A673 (cell line): ENCODE measurements around the gene TRAP1. TPM values are rescaled to one million over a fixed set of nuclear protein-coding genes. Genes with fewer than 3 reads are reported as not detected.

Experiments used
- BruUV-seq: library from RNA; stranded (reverse); fragments of 400-500 nt; replicated peaks from 2 replicates; lab custom pipeline; 2021; lab: Mats Ljungman, UMichigan
- CTCF ChIA-PET: fragments of 300-600 bp; sonication (Branson Sonifier 250); formaldehyde crosslinking; loops from one replicate; lab custom pipeline; 2022; ENCODE audit warnings: antibody characterized with exemption; lab: Charles Lee
- POLR2A ChIA-PET: fragments of 300-600 bp; sonication (Branson Sonifier 250); formaldehyde crosslinking; loops from one replicate; lab custom pipeline; 2022; ENCODE audit warnings: antibody characterized with exemption; ENCODE audit not compliant: low non-redundant PET; lab: Charles Lee
- DNase-seq: peaks from one replicate; pipeline ENCODE4 v3.0.0-alpha.2; 2015; ENCODE audit warnings: low spot score
- H3K27ac ChIP-seq: fragments of 200-600 bp; sonication (generic); 2 replicates; pipeline ENCODE4 v1.5.1; 2016; ENCODE audit warnings: mixed run types, low read depth, mild to moderate bottlenecking, mixed read lengths, antibody characterized with exemption, low read length; ENCODE audit not compliant: poor library complexity, severe bottlenecking
- H3K27me3 ChIP-seq: fragments of 200-600 bp; sonication (generic); replicated peaks from 2 replicates; pipeline ENCODE4 v1.6.1; 2017; ENCODE audit warnings: mixed run types, low read depth, mild to moderate bottlenecking, mixed read lengths, antibody characterized with exemption, low read length; ENCODE audit not compliant: insufficient read depth, poor library complexity
- H3K36me3 ChIP-seq: fragments of 200-600 bp; sonication (generic); 2 replicates; pipeline ENCODE4 v1.6.1; 2016; ENCODE audit warnings: mixed run types, mild to moderate bottlenecking, mixed read lengths, antibody characterized with exemption, low read length; ENCODE audit not compliant: insufficient read depth, poor library complexity, severe bottlenecking
- H3K4me1 ChIP-seq: fragments of 200-600 bp; sonication (generic); 2 replicates; pipeline ENCODE4 v1.6.1; 2017; ENCODE audit warnings: mixed run types, mild to moderate bottlenecking, mixed read lengths, antibody characterized with exemption, low read length; ENCODE audit not compliant: insufficient read depth, poor library complexity, severe bottlenecking
- H3K4me3 ChIP-seq: fragments of 200-600 bp; sonication (generic); 2 replicates; pipeline ENCODE4 v1.5.1; 2016; ENCODE audit warnings: low read depth, mixed run types, mild to moderate bottlenecking, mixed read lengths, low read length; ENCODE audit not compliant: poor library complexity, severe bottlenecking
- H3K9me3 ChIP-seq: fragments of 200-600 bp; sonication (generic); 2 replicates; pipeline ENCODE4 v1.6.1; 2016; ENCODE audit warnings: mixed run types, low read depth, mild to moderate bottlenecking, mixed read lengths, antibody characterized with exemption, low read length; ENCODE audit not compliant: poor library complexity, severe bottlenecking
- CTCF ChIP-seq: fragments of 300-800, 200-600 bp; sonication (generic); conservative IDR thresholded peaks from 2 replicates; pipeline ENCODE4 v1.5.1; 2017; ENCODE audit warnings: low read depth, mild to moderate bottlenecking, antibody characterized with exemption, low read length, moderate library complexity, mixed read lengths
- EZH2 ChIP-seq: fragments of 200-600 bp; sonication (generic); IDR thresholded peaks from 2 replicates; pipeline ENCODE4 v1.6.1; 2017; ENCODE audit warnings: borderline replicate concordance, low read depth, mild to moderate bottlenecking, mixed read lengths, antibody characterized with exemption, low read length; ENCODE audit not compliant: poor library complexity, severe bottlenecking
- intact Hi-C: fragments of 100-400 bp; cut with micrococcal nuclease; formaldehyde crosslinking; loops from one replicate; pipeline ENCODE4 v1.10.0; 2022; ENCODE audit not compliant: unreplicated experiment
- total RNA-seq: library from RNA; stranded (reverse); gene quantifications from 2 replicates; pipeline ENCODE4 v1.2.3, GENCODE V29; 2021

The TRAP1 gene
- total RNA-seq, 1 experiment from 2014 or later, result 280 TPM

- Histone ChIP-seq H3K4me3 (no peak overlapping the region), H3K27ac (no peak overlapping the region), H3K36me3 (no peaks in the 10 kb centered on the region), H3K27me3 (no peaks in the 10 kb centered on the region), H3K4me1 (peaks cover 15% of the 10 kb centered on the region), H3K9me3 (no peaks in the 10 kb centered on the region)
- no peak for DNase-seq
- TSS peak; percentile 22 for BruUV-seq
- CTCF ChIA-PET, result no interaction called here
- POLR2A ChIA-PET, result no interaction called here
- intact Hi-C loops, result no loop called here
- TF ChIP-seq CTCF, result no peak
- no peak for TF ChIP-seq EZH2
Measured at GRCh38 chr16:3623642-3624041, 93.7 kb downstream of the TRAP1 start.

- intact Hi-C loops, result no loop called here
- H3K27me3 ChIP-seq, result no peaks in the 10 kb centered on the region
- TF ChIP-seq EZH2 (no peak), CTCF (no peak)
- POLR2A ChIA-PET, result no interaction called here
- DNase-seq, result no peak
- H3K9me3 ChIP-seq, result no peaks in the 10 kb centered on the region
- H3K36me3 ChIP-seq, result peaks cover 4% of the 10 kb centered on the region
- no TSS peak for BruUV-seq
- no peaks in the 10 kb centered on the region for H3K4me1 ChIP-seq
- H3K4me3 ChIP-seq, result no peak overlapping the region
- H3K27ac ChIP-seq, result no peak overlapping the region
- CTCF ChIA-PET, result no interaction called here
Measured at GRCh38 chr16:3618769-3619141, 98.6 kb downstream of the TRAP1 start.

- peaks cover 8% of the 10 kb centered on the region for H3K4me1 ChIP-seq
- H3K27me3 ChIP-seq, result no peaks in the 10 kb centered on the region
- intact Hi-C loops, result no loop called here
- no peaks in the 10 kb centered on the region for H3K9me3 ChIP-seq
- no peak for TF ChIP-seq EZH2
- TF ChIP-seq CTCF, result no peak
- H3K4me3 ChIP-seq, result peak overlapping the region; percentile 92
- H3K36me3 ChIP-seq, result peaks cover 4% of the 10 kb centered on the region
- POLR2A ChIA-PET, result no interaction called here
- CTCF ChIA-PET, result no interaction called here
- BruUV-seq, result no TSS peak
- no peak overlapping the region for H3K27ac ChIP-seq
- DNase-seq, result no peak
Measured at GRCh38 chr16:3612510-3613466, 104.5 kb downstream of the TRAP1 start.
